Mesenteric fat pad (tissue), 1 donor: ENCODE results near the gene DNAJB9. TPM values are rescaled to one million over a fixed set of nuclear protein-coding genes. Genes with fewer than 3 reads are reported as not detected.

Experiments
- DNase-seq: peaks from one replicate; pipeline ENCODE4 v3.0.0-alpha.2; 2020; ENCODE audit warnings: low spot score
- total RNA-seq: library from RNA; stranded (reverse); fragmentation: NEBNext Ultra II Directional; extraction: Animal tissue kit (Norgen Biotek cat#: 25700); gene quantifications from one replicate; pipeline ENCODE4 v1.2.1, GENCODE V29; 2021
- donor health status: DM: yes; HTN: yes; CAD: no.

DNAJB9 gene
- total RNA-seq, 1 donor from 2014 or later: 31.9 TPM

GRCh38 chr7:108568801-108569380 lies 783 bp upstream of the DNAJB9 start:
- DNase-seq: no peak

DNA sequence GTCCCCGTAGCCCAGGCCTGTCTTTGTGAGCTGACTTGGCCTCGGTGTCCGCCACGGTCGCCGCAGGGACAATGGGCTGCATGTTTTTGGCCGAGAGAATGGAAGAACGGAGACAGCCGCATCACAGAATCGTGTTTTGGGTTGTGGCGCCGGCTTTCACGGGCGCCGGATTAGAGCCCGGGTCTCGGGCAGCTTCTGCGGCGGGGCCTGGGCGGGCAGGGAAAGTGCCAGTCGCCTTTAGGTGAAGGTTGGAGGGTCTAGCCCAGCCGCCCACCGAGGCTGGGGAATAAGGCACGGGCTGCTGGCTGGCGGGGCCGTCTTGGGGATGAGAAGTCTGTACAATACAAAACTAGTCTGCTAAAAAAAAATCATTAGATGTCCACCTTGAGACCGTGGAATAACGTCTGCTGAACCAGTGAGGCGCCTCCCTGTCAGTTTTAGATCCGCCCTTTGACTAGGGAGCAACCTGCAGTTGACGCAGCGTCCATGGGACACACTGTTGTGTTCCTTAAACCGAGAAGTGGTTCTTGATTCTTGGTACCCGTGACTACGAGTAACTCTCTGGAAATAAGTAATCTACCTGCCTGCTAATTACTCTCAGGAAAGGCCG lies 577 bp downstream of the DNAJB9 start:
- no peak for DNase-seq

- DNase-seq: no peak
These were observed 2.8 kb downstream of the DNAJB9 start for GRCh38 chr7:108572480-108572879.

DNA sequence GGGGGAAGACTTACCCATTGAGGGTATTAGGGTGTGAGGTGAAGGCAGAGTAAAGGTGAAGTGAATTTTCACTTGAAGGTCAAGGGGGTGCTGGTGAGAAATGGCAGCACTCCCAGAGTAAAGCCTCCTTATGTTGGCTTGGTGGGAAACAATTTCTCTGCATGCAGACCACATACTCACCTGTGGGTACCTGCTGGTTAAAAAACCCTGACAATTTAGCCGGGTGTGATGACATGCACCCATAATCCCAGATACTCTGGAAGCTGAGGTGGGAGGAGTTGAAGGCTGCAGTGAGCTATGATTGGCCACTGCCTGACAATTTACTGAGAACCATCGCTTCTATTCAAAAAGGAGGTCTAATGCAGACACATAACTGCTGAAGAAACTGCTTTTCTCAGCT lies 5.5 kb downstream of the DNAJB9 start:
- no peak for DNase-seq

DNA sequence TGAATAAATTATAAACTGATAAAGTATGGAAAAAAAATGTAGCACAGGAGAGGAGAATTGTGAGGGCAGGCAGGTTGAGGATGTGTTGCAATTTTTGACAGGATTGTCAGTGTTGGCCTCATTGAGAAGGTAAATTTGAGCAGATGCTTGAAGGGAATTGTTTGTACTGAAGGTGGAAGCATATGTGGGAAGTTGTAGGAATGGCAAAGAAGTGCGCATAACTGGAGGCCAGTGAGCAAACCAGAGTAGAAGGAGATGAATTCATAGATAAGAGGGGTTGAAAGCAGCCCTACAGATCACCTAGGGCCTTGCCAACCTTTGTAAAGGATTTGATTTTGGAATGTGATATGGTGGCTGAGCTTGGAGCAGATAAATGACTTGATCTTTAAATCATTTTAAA lies 6.4 kb downstream of the DNAJB9 start:
- DNase-seq: no peak

DNA sequence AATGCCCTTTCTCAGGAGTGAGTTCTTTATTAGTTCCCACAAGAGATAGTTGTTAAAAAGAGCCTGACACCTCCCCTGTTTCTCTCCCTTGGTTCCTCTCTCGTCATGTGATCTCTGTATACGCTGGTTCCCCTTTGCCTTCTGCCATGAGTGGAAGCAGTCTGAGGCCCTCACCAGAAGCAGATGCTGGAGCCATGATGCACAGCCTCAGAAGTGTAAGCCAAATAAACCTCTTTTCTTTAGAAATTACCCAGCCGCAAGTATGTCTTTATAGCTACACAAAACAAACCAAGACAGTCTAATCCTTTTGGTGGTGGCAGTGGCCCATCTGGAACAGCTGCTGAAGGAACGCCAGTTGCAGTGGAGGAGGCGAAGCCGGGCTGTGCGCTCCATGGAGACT lies 9.3 kb downstream of the DNAJB9 start:
- no peak for DNase-seq

GRCh38 chr7:108580298-108580697 lies 10.6 kb downstream of the DNAJB9 start:
- DNase-seq: no peak

- DNase-seq: no peak
These were observed 12.2 kb downstream of the DNAJB9 start for GRCh38 chr7:108581655-108582491.

GRCh38 chr7:108584211-108584610 lies 14.5 kb downstream of the DNAJB9 start:
- DNase-seq: no peak

- DNase-seq: no peak
These were observed 16.2 kb downstream of the DNAJB9 start for GRCh38 chr7:108585843-108586242.

DNA sequence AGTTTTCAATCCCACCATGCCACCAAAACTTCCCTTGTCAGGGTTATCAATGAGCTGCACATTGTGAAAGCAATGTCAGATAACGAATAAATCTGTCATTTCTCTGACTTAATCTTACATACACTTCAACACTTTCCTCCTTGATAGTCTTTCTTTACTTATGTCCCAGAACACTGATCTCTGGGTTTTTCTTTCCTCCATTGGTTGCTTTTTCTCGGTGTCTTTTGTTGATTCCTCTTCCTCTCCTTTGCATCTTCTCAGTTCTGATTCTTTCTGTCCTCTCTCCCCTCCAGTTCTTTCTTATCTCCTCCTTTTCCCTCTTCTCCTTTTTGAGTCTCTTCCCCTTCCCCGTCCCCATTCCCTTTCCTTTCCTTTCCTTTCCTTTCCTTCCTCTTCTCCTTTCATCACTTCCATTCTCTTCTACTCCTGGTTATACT lies 16.6 kb downstream of the DNAJB9 start:
- no peak for DNase-seq

DNA sequence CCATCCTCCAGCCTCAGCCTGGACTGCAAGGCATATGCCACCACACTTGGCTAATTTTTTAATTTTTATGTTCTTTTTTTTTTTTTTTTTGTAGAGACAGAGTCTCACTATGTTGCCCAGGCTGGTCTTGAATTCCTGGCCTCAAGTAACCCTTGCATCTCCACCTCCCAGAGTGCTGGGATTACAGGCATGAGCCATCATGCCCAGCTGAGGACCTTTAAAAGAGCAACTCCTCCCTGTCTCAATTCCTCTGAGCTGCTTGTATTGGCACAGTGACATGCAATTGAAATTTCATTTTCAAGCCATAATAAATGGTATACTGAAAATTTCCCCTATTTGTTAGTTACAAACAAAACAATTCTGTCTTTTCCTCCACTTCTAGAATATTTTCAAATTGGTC lies 19.5 kb downstream of the DNAJB9 start:
- no peak for DNase-seq

DNA sequence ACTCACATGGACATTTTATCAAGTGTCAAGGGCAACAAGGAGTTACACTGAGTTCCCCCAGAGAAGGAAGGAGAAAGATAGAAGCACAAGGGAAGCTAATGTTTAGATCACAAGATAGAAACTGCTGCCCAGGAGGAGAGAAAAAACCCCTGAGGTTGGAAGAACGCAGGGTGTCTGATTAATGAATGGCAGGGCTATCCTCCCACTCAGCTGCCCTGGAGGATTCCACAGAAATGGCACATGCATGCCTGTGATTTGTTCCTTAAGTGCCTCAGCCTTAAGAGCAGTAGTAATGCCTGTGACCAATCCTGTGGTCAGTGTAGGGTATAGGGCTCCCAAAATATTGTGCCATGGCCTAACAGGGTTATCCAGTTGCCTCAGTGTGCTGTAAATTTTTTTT lies 20.2 kb downstream of the DNAJB9 start:
- no peak for DNase-seq

GRCh38 chr7:108590606-108591005 lies 20.9 kb downstream of the DNAJB9 start:
- DNase-seq: no peak

- no peak for DNase-seq
These were observed 23.1 kb downstream of the DNAJB9 start for GRCh38 chr7:108592646-108593201.

- DNase-seq: no peak
These were observed 26.9 kb downstream of the DNAJB9 start for GRCh38 chr7:108596560-108596959.

GRCh38 chr7:108598153-108598552 lies 28.5 kb downstream of the DNAJB9 start:
- no peak for DNase-seq

DNA sequence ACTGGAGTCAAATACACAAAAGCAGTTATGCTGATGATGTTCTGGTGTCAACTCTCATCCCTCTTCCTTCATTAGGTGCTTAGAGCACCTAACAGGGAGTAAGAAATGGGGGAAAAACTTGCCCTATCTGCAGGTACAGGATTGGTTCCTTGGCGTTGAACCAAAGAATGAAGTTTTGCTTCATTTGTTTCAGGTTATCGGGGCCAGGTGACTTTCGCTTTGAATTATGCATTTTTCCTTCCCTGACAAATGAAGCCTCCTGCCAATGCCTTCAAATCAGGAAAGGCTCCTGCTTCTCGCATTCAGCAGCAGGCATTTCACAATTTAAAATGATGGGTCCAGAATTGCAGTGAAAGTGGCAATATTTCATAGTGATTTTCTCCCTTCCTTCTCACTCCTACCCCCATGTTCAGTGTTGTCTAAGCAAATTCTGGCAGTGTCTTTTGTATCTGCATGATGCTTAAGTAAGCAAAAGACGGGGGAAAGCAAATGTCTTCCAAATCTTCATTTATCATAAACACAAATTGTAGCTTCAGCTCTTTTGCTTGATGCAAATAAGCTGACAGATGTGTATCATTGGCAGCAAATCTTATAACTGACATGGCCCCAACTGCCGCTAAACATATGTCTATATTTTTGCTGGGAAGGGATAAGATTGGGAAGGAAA lies 29.4 kb downstream of the DNAJB9 start:
- no peak for DNase-seq

- DNase-seq: no peak
These were observed 30.7 kb downstream of the DNAJB9 start for GRCh38 chr7:108600399-108600798.

GRCh38 chr7:108603656-108604306 lies 34.1 kb downstream of the DNAJB9 start:
- DNase-seq: no peak
